Omental fat pad (tissue), 4 donors: ENCODE data around the gene POGK. TPM values are rescaled to one million over a fixed set of nuclear protein-coding genes. Genes with fewer than 3 reads are reported as not detected.

Experiments
- ATAC-seq: fragments of 150-250 bp; one replicate; pipeline ENCODE4 v1.9.1; 2016; ENCODE audit warnings: mild to moderate bottlenecking, moderate library complexity; ENCODE audit not compliant: low FRiP score
- DNase-seq: peaks from one replicate; pipeline ENCODE4 v3.0.0-alpha.2; 2019; ENCODE audit warnings: low spot score
- CTCF ChIP-seq, 3 donors: fragments of 450-650 bp; IDR thresholded peaks; one replicate each; pipeline ENCODE4 v1.5.1; 2016 to 2017; ENCODE audit warnings: antibody characterized with exemption in 3 of 3, mild to moderate bottlenecking in 3 of 3, moderate library complexity in 2 of 3
- total RNA-seq, 4 donors: library from RNA; depleted of rRNA; stranded (reverse); fragments of >200 nt; gene quantifications; one replicate each; pipeline ENCODE4 v1.1.0, GENCODE V29; 2016

Gene POGK
- total RNA-seq, 4 donors from 2014 or later, result 22.4 to 41.3 (median 28.3) TPM

- DNase-seq (no peak), ATAC-seq (no peak)
- no peak for TF ChIP-seq CTCF (IDR thresholded peaks at IDR 0.05)
These were observed 18.7 kb downstream of the POGK start for GRCh38 chr1:166857995-166858394.

GRCh38 chr1:166858726-166859419, 19.6 kb downstream of the POGK start:
- DNase-seq (no peak), ATAC-seq (no peak)
- no peak for TF ChIP-seq CTCF (IDR thresholded peaks at IDR 0.05)

- no peak for DNase-seq
- ATAC-seq, result no peak
- TF ChIP-seq CTCF (IDR thresholded peaks at IDR 0.05), result no peak
These were observed 20.3 kb downstream of the POGK start for GRCh38 chr1:166859597-166859996.

- DNase-seq (no peak), ATAC-seq (no peak)
- no peak for TF ChIP-seq CTCF (IDR thresholded peaks at IDR 0.05)
These were observed 26.7 kb downstream of the POGK start for GRCh38 chr1:166865926-166866325.

GRCh38 chr1:166868639-166869038, 29.4 kb downstream of the POGK start:
- DNase-seq, result no peak
- no peak for TF ChIP-seq CTCF (IDR thresholded peaks at IDR 0.05)
- ATAC-seq, result no peak

- no peak for TF ChIP-seq CTCF (IDR thresholded peaks at IDR 0.05)
- ATAC-seq, result no peak
- no peak for DNase-seq
These were observed 30.2 kb downstream of the POGK start for GRCh38 chr1:166869318-166870099.

- no peak for DNase-seq
- no peak for TF ChIP-seq CTCF (IDR thresholded peaks at IDR 0.05)
These were observed 31.3 kb downstream of the POGK start for GRCh38 chr1:166870584-166870983.

More at GRCh38 chr1:166870584-166870983, 31.3 kb downstream of the POGK start:
- no peak for ATAC-seq
